ENCODE data around the gene B3GNT8. TPM values are rescaled to one million over a fixed set of nuclear protein-coding genes. Genes with fewer than 3 reads are reported as not detected.

The B3GNT8 gene
- total and polyA plus RNA-seq, 2 of the 8 experiments (the other 6 are each of a cell fraction or from before 2014, with no cell fraction given) = 0.67 to 0.86 TPM

DNA sequence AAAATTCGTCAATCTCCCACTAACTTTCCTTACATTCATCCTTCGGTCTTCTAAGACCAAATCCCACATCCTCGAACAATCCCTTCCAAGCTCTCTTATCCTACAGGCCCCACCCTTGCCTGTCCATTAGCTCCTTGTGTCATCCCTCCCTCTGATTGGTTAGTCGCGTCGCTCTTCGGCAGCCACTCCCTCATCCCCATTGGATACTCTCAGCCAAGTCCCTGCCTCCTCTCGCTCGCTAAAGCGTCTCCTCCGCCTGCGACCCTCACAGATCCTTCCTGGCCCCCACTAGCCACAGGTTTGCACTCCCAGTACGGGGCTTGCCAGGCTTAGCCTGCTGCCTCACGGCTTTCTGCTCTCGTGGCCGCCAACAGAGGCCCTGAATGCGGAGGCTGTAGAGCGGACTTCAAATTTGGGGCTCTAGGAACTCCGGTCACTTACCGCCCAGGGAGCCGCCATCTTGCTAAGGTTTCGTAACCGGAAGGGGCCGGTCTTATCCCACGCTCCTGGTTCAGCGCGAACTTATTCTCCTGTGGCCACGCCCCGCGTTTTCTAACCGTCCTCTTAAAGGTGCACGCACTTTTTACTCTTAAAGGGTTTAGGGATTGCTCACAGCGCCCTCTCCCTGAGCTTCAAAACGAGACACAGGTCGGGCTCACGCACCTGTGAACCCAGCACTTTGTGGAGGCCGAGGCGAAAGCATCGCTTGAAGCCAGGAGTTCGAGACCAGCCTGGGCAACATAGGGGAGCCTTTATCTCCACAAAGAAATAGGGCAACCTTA lies 12.5 kb upstream of the B3GNT8 start, which contains the start of gene DMAC2 (continued):
- TF ChIP-seq RNF2 (IDR thresholded peaks at IDR 0.05; ENCODE audit: borderline replicate concordance, low read depth, low read length, missing control alignments, poor library complexity, severe bottlenecking) (no peak), BACH1 (IDR thresholded peaks at IDR 0.05; ENCODE audit: low read length) (peak; percentile 74; the same call in 1 of the 2 replicates), SRF (IDR thresholded peaks at IDR 0.05; ENCODE audit: low read depth, low read length) (no peak), RBBP5 (IDR thresholded peaks at IDR 0.05; ENCODE audit: borderline replicate concordance, low read depth, low read length) (no peak; the same call in 1 of the 2 replicates), TAF7 (optimal IDR thresholded peaks at IDR 0.05; ENCODE audit: borderline replicate concordance, low read depth, low read length) (peak; percentile 94), KDM4A (IDR thresholded peaks at IDR 0.05; ENCODE audit: low read depth, low read length, severe bottlenecking) (peak; percentile 71), KDM5A (IDR thresholded peaks at IDR 0.05; ENCODE audit: low read length) (peak; percentile 98), JUND (IDR thresholded peaks at IDR 0.05; ENCODE audit: low read length) (no peak; the same call in 1 of the 2 replicates), TEAD4 (IDR thresholded peaks at IDR 0.05; ENCODE audit: low read depth, low read length) (no peak), HDAC2 (IDR thresholded peaks at IDR 0.05; ENCODE audit: borderline replicate concordance in 1 of 2, low read depth in 2 of 2, low read length in 2 of 2) (peak in 1 of 2 experiments; percentile 93; a peak in 1 of 4 replicates), CHD1 (IDR thresholded peaks at IDR 0.05; ENCODE audit: low read depth, low read length) (no peak), CREB1 (IDR thresholded peaks at IDR 0.05) (peak; percentile 32; the same call in 1 of the 2 replicates), POLR2AphosphoS5 (IDR thresholded peaks at IDR 0.05; ENCODE audit: low read depth, low read length) (peak; percentile 96), PHF8 (conservative IDR thresholded peaks at IDR 0.05; ENCODE audit: low read depth, low read length) (peak; percentile 100), RAD21 (IDR thresholded peaks at IDR 0.05 in 1 of 2, conservative IDR thresholded peaks at IDR 0.05 in 1 of 2; ENCODE audit: low read depth in 2 of 2, low read length in 2 of 2) (peak; percentile 27 to 41; a peak in 3 of 4 replicates), CEBPB (IDR thresholded peaks at IDR 0.05; ENCODE audit: low read depth, low read length) (peak; percentile 94), TBP (IDR thresholded peaks at IDR 0.05; ENCODE audit: low read depth, low read length) (peak; percentile 91), SAP30 (IDR thresholded peaks at IDR 0.05; ENCODE audit: insufficient read depth, insufficient replicate concordance, low read length) (no peak)
- TF ChIP-seq, protein P1, sequence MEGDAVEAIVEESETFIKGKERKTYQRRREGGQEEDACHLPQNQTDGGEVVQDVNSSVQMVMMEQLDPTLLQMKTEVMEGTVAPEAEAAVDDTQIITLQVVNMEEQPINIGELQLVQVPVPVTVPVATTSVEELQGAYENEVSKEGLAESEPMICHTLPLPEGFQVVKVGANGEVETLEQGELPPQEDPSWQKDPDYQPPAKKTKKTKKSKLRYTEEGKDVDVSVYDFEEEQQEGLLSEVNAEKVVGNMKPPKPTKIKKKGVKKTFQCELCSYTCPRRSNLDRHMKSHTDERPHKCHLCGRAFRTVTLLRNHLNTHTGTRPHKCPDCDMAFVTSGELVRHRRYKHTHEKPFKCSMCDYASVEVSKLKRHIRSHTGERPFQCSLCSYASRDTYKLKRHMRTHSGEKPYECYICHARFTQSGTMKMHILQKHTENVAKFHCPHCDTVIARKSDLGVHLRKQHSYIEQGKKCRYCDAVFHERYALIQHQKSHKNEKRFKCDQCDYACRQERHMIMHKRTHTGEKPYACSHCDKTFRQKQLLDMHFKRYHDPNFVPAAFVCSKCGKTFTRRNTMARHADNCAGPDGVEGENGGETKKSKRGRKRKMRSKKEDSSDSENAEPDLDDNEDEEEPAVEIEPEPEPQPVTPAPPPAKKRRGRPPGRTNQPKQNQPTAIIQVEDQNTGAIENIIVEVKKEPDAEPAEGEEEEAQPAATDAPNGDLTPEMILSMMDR (IDR thresholded peaks at IDR 0.05; ENCODE audit: control extremely low read depth in 1 of 3, insufficient read depth in 1 of 3, low read depth in 1 of 3, low read length in 3 of 3) = peak; percentile 47 to 76 (median 72)

Data from H1 (cell line).